ENCODE data around the gene KIAA1958.

KIAA1958 gene, protein sequence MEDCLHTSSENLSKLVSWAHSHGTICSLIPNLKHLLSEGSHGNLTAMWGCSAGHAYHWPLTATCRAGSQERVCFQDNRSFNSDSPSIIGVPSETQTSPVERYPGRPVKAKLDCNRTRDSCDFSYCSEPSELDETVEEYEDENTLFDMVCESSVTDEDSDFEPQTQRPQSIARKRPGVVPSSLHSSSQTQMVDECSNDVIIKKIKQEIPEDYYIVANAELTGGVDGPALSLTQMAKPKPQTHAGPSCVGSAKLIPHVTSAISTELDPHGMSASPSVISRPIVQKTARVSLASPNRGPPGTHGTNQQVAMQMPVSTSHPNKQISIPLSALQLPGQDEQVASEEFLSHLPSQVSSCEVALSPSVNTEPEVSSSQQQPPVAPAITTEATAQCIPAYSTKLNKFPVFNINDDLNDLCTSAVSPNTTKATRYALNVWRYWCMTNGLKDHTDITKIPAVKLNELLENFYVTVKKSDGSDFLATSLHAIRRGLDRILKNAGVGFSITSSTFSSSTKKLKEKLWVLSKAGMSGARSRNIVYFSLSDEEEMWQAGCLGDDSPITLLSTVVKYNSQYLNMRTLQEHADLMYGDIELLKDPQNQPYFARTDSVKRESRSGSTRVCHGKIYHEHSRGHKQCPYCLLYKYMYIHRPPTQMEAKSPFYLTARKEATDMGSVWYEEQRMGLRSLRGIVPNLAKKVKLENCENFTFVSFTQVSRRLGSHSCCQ

DNA sequence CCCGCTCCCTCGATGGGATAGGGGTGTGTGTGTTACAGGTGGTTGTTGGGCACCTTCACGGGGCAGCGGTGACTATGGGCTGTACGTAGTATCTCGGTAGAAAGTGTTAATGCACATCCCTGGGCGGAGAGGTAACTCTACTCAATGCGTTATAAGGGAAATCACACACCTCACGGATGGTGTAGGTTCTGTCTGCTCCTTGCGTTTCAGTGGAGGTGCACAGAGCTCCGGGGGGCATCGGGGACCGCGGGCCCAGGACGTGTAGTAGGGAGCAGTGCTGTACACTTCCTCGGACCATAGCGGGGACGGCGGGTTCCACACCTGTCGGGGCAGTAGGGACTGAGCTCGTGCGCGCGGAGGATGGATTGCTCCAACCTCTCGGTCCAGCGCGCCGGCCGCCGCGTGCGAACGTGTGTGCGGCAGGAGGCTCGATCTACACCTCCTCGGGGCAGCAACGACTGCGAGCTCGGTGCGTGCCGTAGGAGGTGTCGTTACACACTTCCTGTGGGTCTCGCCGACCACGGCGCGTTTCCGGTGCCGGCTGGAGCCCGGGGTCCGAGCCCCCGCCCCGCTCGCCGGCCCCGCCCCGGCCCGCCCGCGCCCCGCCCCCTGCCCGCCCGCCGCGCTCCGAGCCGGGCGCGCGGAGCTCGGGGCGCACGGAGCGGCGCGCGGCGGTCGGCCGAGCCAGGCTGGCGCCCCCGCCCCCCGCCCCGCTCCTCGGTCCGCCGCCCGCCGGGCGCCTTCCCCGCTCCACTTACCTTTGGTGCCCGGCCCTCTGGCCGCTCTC, at the start of gene KIAA1958:
TSS of gene KIAA1958 (plus strand) at position 607 of the 787 bp plus-strand sequence. CDS start 87,254 bp downstream, outside the sequence.
- no peak for DNase-seq (ENCODE audit: low read depth, low spot score)

DNA sequence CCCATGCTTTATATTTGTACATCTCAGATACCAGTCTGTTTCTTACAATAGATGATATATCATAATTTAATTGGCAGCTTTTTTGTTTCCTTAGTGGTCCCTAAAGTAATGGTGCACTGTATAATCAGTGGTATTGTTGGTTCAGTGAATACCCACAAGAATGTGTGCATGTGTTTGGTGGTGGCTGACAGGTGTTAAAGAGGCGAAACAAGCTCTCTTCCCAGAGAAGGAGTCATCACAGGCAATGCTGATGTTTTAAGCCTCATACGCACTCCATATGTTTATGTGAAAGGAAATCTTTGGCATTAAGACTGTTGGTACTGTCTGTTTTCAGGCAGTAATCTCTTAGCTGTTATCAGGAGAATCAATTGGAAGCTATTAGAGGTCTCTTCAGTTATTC, 49.2 kb upstream of the KIAA1958 start:
- DNase-seq (ENCODE audit: low read depth, low spot score) = no peak

DNA sequence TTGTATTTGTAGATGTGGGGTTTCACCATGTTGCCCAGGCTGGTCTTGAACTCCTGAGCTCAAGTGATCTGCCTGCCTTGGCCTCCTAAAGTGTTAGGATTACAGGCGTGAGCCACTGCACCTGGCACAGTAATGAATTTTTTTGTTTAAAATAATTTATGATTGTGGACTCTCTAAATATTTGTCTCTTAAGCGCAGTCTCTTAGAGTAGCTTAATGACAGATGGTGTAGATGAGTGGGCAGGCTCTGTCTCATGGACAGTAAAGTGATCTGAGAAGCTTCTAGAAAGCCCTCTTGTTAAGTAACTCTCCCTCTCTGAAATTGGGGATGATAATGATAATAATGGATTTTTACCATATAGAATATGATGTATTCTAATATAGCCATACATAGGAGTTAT, 47.5 kb upstream of the KIAA1958 start:
- DNase-seq (ENCODE audit: low read depth, low spot score) = no peak

DNA sequence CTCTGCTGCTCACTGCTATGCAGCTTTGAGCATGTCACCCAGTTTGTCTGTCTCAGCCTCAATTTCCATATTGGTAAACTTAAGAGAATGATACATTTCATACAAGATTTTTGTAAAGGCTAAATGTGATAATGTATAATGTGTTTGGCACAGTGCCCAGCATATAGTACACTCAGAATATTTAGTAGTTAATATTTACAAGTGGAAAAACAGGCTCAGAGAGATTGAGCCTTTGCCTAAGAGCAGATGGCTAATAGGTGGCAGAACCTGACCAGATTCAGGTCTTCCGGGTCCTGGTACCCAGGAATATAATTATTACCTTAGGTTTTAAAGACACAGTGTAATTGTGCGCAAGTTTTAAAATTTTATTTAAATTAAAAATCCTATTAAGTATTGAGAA, 46.8 kb upstream of the KIAA1958 start:
- DNase-seq (ENCODE audit: low read depth, low spot score) = no peak

DNA sequence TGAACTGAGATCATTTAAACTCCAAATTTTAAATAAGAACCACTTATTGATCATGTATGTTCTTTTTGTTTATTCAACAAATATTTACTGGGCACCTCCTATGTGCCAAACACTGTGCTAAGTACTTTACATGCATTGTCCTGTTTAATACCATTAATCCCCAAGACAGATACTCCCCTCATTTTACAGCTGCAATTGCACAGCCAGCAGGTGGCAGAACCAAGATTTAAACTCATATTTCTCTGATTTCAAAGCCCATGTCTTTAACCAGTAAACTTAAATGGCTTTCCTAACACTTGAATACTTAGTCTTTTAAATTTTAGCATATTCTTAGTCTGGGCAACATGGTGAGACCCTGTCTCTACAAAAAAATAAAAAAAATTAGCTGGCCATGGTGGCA, 43.4 kb upstream of the KIAA1958 start:
- no peak for DNase-seq (ENCODE audit: low read depth, low spot score)

DNA sequence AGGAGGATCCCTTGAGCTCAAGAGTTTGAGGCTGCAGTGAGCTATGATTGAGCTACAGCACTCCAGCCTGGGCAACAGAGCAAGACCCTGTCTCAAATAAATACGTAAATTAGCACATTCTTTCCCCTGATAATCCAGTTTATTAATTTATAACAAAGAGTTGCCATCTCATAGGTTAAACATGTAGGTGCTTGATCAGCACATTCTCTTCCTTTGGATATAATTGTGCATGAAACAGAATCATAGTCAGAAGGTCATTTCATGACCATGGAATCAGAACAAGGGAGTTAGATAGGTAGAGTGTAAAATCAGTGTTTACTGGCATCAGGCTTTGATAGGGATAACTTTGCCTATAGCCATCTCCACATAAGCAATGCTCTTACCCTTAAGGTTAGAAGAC, 43.0 kb upstream of the KIAA1958 start:
- no peak for DNase-seq (ENCODE audit: low read depth, low spot score)

DNA sequence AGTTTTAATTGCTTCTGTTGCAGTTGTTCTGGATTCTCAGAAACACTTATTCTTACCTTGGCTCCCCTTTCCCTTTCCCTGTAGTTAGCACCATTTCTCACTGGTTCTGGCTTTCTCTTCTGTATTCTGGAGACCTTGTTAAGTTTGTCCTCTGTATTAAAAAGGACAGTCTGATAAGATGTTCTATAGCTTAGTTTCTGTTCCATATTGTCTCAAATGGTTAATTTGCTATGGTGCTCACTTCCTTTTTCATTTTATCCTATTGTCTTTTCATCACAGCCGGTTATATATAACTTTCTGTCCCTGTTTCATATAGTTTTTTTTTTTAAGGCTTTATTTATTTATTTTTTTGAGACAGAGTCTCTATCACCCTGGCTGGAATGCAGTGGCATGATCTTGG, 41.4 kb upstream of the KIAA1958 start:
- no peak for DNase-seq (ENCODE audit: low read depth, low spot score)

DNA sequence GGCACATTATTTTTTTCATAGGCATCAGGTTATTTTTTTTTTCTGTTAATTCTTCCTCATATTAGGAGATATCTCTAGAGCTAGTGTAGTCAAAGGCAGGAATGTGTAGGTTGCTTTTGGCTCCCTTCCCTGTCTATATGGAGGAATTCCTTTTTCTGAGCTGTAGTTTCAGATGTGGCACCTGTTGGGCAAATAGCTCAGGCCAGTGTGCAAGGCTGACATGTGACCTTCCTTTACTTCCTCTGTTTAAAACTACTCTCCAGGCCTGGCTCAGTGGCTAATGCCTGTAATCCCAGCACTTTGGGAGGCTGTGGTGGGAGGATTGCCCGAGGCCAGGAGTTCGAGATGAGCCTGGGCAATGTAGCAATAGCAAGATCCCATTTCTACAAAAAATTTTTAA, 40.5 kb upstream of the KIAA1958 start:
- DNase-seq (ENCODE audit: low read depth, low spot score) = no peak

DNA sequence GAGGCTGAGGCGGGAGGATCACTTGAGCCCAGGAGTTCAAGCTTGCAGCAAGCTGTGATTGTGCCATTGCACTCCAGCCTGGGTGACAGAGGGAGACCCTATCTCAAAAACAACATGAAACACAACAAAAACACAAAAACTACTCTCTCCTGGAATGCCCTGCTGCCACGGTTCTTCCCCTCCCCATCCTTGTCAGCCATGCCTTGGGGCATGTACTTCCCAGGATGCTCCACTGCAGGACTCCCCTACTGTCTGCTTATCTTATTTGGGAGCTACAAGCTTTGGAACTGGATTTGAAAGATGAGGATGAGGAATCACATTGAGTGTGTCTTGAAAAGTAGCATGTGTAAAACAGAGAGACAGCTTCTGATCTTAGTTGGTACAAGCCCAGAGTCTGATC, 40.1 kb upstream of the KIAA1958 start:
- DNase-seq (ENCODE audit: low read depth, low spot score) = no peak

DNA sequence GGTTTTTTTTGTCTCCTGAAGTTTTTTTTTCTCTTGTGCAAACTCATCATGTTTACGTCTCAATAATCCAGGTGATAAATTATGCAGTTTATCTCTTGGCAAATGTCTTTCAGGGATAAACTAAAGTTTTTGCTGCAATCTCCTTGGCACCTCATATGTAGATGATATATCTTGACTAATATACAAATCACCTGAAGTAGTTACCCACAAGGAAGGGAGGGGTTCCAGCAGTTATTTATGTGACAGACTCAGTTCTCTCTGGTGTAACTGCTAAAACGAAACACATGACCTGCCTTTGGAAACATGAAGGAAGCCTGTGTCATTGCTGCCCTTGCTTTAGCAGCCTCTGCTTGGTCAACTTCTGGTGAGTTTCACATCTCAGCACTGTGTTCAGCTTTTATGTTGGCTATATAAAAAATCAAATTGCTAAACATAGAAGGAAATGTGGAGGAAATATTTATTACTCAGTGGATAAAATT, 39.3 kb upstream of the KIAA1958 start:
- no peak for DNase-seq (ENCODE audit: low read depth, low spot score)

DNA sequence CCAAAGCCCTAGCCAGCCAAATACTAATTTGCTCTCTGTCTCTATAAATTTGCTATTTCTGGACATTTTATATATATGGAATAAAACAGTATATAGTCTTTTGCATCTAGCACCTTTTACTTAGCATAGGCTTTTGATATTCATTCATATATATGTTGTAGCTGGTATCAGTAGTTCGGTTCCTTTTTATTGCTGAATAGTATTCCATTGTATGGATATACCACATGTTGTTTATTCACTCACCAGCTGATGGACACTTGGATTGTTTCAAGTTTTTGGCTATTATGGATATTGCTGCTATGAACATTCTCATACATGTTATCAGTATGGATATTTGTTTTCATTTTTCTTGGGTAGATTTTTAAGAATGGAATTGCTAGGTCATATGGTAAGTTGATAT, 23.8 kb upstream of the KIAA1958 start:
- no peak for DNase-seq (ENCODE audit: low read depth, low spot score)

DNA sequence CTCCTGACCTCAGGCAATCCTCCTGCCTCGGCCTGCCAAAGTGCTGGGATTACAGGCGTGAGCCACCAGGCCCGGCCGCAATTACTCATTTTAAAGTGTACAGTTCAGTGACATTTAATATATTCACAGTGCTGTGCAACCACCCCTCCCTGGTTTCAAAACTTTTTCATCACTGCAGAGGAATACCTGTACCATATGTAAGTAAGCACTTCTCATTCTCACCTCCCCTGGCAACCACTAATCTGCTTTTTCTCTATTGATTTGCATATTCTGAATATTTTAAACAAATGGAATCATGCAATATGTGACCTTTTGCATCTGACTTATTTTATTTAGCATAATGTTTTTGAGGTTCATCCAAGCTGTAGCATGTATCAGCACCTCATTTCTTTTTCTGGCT, 21.3 kb upstream of the KIAA1958 start:
- no peak for DNase-seq (ENCODE audit: low read depth, low spot score)

DNA sequence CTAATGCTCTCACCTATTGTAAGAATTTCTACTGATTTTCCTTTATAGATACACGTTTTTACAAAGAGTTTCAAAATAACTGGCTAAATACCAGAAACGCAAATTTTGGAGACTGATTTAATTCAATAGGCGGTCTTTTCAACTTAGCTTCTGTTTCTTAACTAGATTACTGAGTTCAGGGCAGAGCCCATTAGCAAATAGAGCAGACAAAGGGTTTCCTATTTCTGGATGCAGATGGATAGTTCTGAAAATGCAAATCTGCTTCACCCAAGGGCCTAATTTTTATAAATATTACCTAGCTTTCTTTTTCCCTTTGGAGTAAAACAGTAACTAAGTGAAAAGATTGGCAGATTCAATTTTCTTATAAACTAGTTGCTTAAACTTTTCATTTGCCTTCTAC, 13.6 kb upstream of the KIAA1958 start:
- DNase-seq (ENCODE audit: low read depth, low spot score) = no peak

DNA sequence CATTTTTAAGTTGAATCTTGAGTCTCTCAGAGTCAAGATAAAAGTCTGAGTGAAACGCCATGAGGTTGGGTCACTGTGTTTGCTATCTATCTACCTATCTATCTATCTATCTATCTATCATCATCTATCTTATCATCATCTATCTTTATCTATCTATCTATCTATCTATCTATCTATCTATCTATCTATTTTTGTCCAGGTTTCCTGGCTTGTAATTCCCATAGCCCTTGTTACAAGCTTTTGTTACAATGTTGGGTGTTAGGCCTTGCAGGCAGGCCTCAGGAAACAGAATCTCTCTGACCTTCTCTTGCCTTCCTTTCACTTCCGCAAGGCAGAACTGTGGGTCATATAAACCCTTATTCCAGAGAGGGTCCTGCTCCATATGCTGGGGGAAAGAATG, 12.6 kb upstream of the KIAA1958 start:
- no peak for DNase-seq (ENCODE audit: low read depth, low spot score)

DNA sequence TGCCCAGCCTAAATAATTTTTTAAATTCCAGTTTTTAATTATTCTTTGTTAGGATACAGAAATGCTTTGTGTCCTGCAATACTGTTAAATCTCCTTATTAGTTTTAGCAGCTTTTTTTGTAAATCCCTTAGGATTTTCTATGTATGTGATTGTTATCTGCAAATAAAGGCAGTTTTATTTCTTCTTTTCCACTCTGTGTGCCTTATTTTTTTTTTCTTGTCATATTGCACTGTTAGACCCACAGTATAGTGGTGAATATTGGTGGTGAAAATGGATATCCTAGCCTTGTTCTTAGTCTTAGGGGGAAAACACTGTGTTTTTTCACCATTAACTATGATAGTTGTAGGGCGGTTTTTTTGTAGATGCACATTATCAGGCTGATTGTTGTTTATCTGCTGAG, 11.3 kb upstream of the KIAA1958 start:
- DNase-seq (ENCODE audit: low read depth, low spot score) = no peak

DNA sequence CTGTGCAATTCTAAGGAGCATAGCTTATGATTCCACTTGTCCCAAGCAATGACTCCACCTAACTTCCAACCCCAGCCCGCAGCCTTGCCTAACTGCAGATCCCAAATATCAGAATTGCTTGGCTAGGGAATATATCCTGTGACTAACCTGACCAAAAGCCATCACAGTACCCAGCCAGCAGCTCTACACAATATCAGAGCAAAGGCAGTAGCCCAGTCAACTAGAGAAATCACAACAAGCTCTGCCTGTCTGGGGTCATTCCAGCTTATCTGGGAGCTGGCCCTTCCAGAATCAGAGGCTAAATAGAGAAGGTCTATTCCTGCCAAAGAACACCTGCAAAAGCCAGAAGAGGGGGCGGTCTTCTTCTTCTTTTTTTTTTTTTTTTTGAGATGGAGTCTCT, 9.3 kb upstream of the KIAA1958 start:
- no peak for DNase-seq (ENCODE audit: low read depth, low spot score)

DNA sequence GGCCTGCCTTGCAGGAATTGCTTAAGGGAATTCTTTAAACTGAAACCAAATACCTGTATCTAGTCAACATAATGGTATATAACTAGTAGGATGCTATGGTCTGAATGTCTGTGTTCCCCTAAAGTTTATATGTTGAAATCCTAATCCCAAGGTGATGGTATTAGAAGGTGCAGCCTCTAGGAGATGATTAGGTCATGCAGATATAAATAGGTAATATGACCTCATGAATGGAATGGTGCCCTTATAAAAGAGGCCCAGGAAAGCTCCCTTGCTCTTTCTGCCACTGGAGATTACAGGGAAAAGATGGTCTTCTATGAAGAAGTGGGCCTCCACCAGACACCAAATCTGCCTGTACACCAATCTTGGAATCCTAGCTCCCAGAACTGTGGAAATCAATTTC, 7.4 kb upstream of the KIAA1958 start:
- DNase-seq (ENCODE audit: low read depth, low spot score) = no peak

DNA sequence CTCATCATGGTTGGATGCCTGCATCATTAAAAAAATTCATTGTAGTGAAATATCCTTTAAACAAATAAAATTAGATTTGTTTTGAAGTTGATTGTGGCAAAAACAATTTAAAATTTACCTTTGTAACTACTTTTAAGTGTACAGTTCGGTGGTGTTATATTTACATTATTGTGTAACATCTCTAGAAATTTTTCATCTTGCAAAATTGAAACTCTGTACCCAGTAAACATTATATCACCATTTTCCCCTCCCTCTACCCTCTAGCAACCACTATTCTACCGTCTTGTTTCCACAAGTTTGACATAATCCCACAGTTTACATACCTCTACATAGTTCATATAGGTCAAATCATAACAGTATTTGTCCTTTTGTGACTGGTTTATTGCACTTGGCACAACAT, 2.0 kb upstream of the KIAA1958 start:
- no peak for DNase-seq (ENCODE audit: low read depth, low spot score)

DNA sequence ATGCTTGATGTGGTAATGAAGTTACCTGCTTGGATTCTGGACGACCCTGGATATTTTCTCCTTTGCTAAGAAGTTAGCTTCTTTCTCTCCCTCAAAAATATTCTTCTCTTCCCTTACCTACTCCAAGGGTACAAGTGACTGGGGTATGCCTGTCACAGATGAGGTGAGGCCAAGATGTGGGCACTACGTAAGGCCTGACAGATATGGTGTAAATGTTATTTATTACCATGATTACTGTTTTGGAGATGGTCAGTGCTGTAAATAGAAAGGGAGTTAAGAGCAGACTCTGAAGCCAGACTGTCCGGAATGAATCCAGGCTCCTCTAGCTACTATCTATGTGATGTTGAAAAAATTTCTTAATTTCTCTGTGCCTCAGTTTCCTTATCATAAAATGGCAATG, 1.1 kb upstream of the KIAA1958 start:
- DNase-seq (ENCODE audit: low read depth, low spot score) = no peak

DNA sequence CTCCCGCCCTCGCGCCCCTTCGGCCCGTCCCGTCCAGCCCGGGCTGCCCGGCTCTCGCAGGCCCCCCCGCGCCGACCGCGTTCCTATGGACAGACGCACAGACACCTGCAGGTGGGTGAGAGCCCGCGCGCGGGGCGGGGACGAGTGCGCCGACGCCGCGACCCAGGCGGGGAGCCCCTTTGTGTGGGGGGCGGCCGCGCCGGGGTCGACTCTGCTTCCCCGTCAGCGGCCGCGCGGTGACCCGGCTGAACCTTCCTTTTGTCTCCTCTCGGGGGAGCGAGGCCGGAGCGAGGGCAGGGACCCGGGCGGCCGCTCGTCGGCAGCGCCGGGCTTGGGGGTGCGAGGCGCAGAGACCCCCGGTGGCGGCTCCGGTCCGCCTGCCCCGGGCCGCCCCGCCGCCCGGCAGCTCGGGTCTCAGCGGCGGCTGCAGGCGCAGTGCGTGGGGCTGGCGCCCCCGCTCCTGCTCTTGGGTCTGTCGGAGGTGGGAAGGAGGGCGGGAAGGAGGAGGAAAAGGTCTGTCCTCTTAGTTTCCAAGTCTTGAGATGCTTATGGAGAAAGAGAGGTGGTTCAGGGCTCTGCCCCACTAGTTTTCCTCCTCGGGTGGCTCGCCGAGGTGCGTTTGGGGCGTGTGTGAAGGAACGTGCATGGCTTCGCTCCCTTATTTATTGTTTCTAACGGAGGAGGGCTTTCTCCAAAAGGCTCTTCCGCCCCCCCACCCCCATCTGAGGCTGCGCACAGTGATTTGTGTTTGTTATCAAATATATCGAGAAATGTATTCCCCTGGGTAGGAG, 576 bp downstream of the KIAA1958 start:
- no peak for DNase-seq (ENCODE audit: low read depth, low spot score)

DNA sequence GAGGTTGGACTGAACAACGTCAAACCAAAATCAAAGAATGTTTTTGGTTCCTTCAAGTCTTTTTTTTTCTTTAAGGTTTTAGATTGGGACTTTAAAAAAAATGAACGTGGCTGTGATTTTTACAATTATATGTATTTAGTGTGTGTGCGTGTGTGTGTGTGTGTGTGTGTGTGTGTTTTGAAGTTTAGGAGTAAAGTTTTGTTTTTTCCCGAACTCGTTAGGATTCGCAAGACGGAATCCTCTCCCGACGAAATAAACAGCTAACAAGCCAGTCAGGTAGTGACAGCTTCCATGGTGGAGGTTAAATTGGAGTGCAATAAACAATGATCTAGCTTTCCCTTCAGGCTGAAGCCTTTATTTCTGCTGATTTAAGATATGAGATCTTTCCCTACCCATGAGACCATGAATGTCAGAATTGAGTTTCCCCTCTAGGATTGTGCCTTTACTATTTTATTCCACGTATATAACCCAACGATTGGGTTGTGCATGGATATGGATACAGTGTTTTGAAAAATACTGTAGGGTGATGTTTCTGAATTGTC, 1.2 kb downstream of the KIAA1958 start:
- DNase-seq (ENCODE audit: low read depth, low spot score) = no peak
